Stimulated activated naive CD4-positive, alpha-beta T cell (primary cell): Measurements from ENCODE around the gene EIF1AD.
"Not testable (repeated sequence)": the region's sequence is repeated elsewhere in the genome, so short reads cannot be mapped to it uniquely, and the experiment has no call there.

Experiments used
- DNase-seq, 6 experiments: peaks; one replicate each; lab custom pipeline; 2025; lab: John Stamatoyannopoulos, UW

Gene EIF1AD

GRCh38 chr11:65968600-65969482, 33.1 kb downstream of the EIF1AD start:
- no peak for DNase-seq

- DNase-seq: no peak
These were observed 34.5 kb downstream of the EIF1AD start for GRCh38 chr11:65967329-65967934.

- no peak for DNase-seq
These were observed 35.8 kb downstream of the EIF1AD start for GRCh38 chr11:65965986-65966762.

- no peak for DNase-seq
These were observed 37.1 kb downstream of the EIF1AD start for GRCh38 chr11:65964906-65965305.

GRCh38 chr11:65962141-65962564, 39.8 kb downstream of the EIF1AD start:
- DNase-seq: no peak

- peak; percentile 88 to 96 (median 93) for DNase-seq
These were observed 40.5 kb downstream of the EIF1AD start, which contains the start of gene SART1 for GRCh38 chr11:65961267-65962140. Gene SART1, plus strand, starts transcription at chr11:65961734. Its CDS starts 47 bp downstream, at chr11:65961781.

GRCh38 chr11:65960824-65961266, 41.1 kb downstream of the EIF1AD start:
- DNase-seq: no peak

GRCh38 chr11:65958774-65959420, 43.1 kb downstream of the EIF1AD start:
- no peak for DNase-seq

- no peak for DNase-seq
These were observed 43.7 kb downstream of the EIF1AD start for GRCh38 chr11:65958291-65958690.

- no peak for DNase-seq
These were observed 47.2 kb downstream of the EIF1AD start for GRCh38 chr11:65954771-65955170.

- no peak for DNase-seq
These were observed 48.5 kb downstream of the EIF1AD start for GRCh38 chr11:65953471-65953870.

- DNase-seq: no peak
These were observed 49.9 kb downstream of the EIF1AD start for GRCh38 chr11:65952052-65952521.

- not testable (repeated sequence) for DNase-seq
These were observed 50.3 kb downstream of the EIF1AD start for GRCh38 chr11:65951641-65952040.

GRCh38 chr11:65950711-65951110, 51.2 kb downstream of the EIF1AD start:
- DNase-seq: not testable (repeated sequence)

- DNase-seq: no peak
These were observed 54.3 kb downstream of the EIF1AD start for GRCh38 chr11:65947603-65948125.

- no peak for DNase-seq
These were observed 54.8 kb downstream of the EIF1AD start for GRCh38 chr11:65947133-65947532.

- DNase-seq: no peak
These were observed 55.3 kb downstream of the EIF1AD start for GRCh38 chr11:65946655-65947054.
